GM12865 (cell line): ENCODE data around the gene UROS.

Experiments used
- DNase-seq: peaks from one replicate; pipeline ENCODE4 v3.0.0; 2010; ENCODE audit warnings: low read depth
- H3K4me3 ChIP-seq: 2 replicates; pipeline ENCODE4 v1.5.1; 2011; ENCODE audit warnings: mild to moderate bottlenecking, low read depth, low read length, control low read depth
- CTCF ChIP-seq: IDR thresholded peaks from 2 replicates; pipeline ENCODE4 v1.5.1; 2011; ENCODE audit warnings: low read length, control low read depth, low read depth, inconsistent platforms; ENCODE audit not compliant: insufficient read depth; ENCODE audit errors: missing control alignments

UROS gene

GRCh38 chr10:125802739-125803138, 20.3 kb downstream of the UROS start:
- TF ChIP-seq CTCF: no peak
- DNase-seq: no peak
- H3K4me3 ChIP-seq: no peak overlapping the region

GRCh38 chr10:125802131-125802530, 20.9 kb downstream of the UROS start:
- no peak for TF ChIP-seq CTCF
- no peak for DNase-seq

GRCh38 chr10:125801574-125801973, 21.5 kb downstream of the UROS start:
- TF ChIP-seq CTCF: no peak
- no peak overlapping the region for H3K4me3 ChIP-seq
- no peak for DNase-seq

More at GRCh38 chr10:125802131-125802530, 20.9 kb downstream of the UROS start:
- H3K4me3 ChIP-seq: no peak overlapping the region

- H3K4me3 ChIP-seq: no peak overlapping the region
- TF ChIP-seq CTCF: no peak
- no peak for DNase-seq
Measured at GRCh38 chr10:125799451-125800182, 23.4 kb downstream of the UROS start.

GRCh38 chr10:125797994-125798662, 24.9 kb downstream of the UROS start:
- no peak for TF ChIP-seq CTCF
- H3K4me3 ChIP-seq: no peak overlapping the region
- no peak for DNase-seq

- H3K4me3 ChIP-seq: no peak overlapping the region
- no peak for TF ChIP-seq CTCF
- no peak for DNase-seq
Measured at GRCh38 chr10:125797424-125797823, 25.6 kb downstream of the UROS start.
